OCI-LY1 (cell line): ENCODE measurements around the gene PRADC1.

Experiments
- H2AFZ ChIP-seq: fragments of 200-600 bp; sonication (generic), shearing (Covaris generic); 2 replicates; pipeline ENCODE4 v1.6.0; 2014; ENCODE audit warnings: antibody characterized with exemption, mild to moderate bottlenecking, low read length
- H3F3A ChIP-seq: fragments of 200-600 bp; sonication (generic), shearing (Covaris generic); 2 replicates; pipeline ENCODE4 v1.6.0; 2014; ENCODE audit warnings: mild to moderate bottlenecking, antibody characterized with exemption, low read length, moderate library complexity; ENCODE audit not compliant: insufficient read depth
- H3K27ac ChIP-seq: fragments of 200-600 bp; sonication (generic); 2 replicates; pipeline ENCODE4 v1.5.1; 2014; ENCODE audit warnings: low read length, mixed run types, mild to moderate bottlenecking, low read depth; ENCODE audit not compliant: poor library complexity, severe bottlenecking
- H3K27me3 ChIP-seq: fragments of 200-600 bp; sonication (generic); 2 replicates; pipeline ENCODE4 v1.6.0; 2014; ENCODE audit warnings: antibody characterized with exemption, mild to moderate bottlenecking, low read length, moderate library complexity; ENCODE audit not compliant: insufficient read depth
- H3K36me3 ChIP-seq: fragments of 200-600 bp; sonication (generic); 2 replicates; pipeline ENCODE4 v1.6.1; 2014; ENCODE audit warnings: mild to moderate bottlenecking, antibody characterized with exemption, low read length, moderate library complexity, mixed read lengths; ENCODE audit not compliant: insufficient read depth
- H3K4me1 ChIP-seq: fragments of 200-600 bp; sonication (generic); 2 replicates; pipeline ENCODE4 v1.5.1; 2014; ENCODE audit warnings: mild to moderate bottlenecking, low read length, moderate library complexity; ENCODE audit not compliant: insufficient read depth, severe bottlenecking
- H3K4me2 ChIP-seq: fragments of 200-600 bp; sonication (generic), shearing (Covaris generic); 2 replicates; pipeline ENCODE4 v1.6.1; 2014; ENCODE audit warnings: low read length
- H3K4me3 ChIP-seq: fragments of 200-600 bp; sonication (generic); 2 replicates; pipeline ENCODE4 v1.5.1; 2014; ENCODE audit warnings: low read length, low read depth, mild to moderate bottlenecking, mixed read lengths; ENCODE audit not compliant: poor library complexity, severe bottlenecking
- H3K79me2 ChIP-seq: fragments of 200-600 bp; shearing (Covaris generic); 2 replicates; pipeline ENCODE4 v1.6.1; 2016; ENCODE audit warnings: mixed run types, low read length, mixed read lengths; ENCODE audit not compliant: insufficient read depth
- H3K9ac ChIP-seq: fragments of 200-600 bp; sonication (generic), shearing (Covaris generic); 2 replicates; pipeline ENCODE4 v1.6.1; 2014; ENCODE audit warnings: mild to moderate bottlenecking, low read length, mixed read lengths
- H3K9me2 ChIP-seq: fragments of 200-600 bp; sonication (generic), shearing (Covaris generic); 2 replicates; pipeline ENCODE4 v1.6.1; 2014; ENCODE audit warnings: low read depth, mild to moderate bottlenecking, low read length, mixed read lengths
- H3K9me3 ChIP-seq: fragments of 200-600 bp; shearing (Covaris generic); 2 replicates; pipeline ENCODE4 v1.6.1; 2014; ENCODE audit warnings: low read length, mixed read lengths
- H4K20me1 ChIP-seq: fragments of 200-600 bp; sonication (generic), shearing (Covaris generic); 2 replicates; pipeline ENCODE4 v1.6.0; 2016; ENCODE audit warnings: mild to moderate bottlenecking, low read length; ENCODE audit not compliant: insufficient read depth
- EZH2 ChIP-seq: fragments of 200-600 bp; sonication (generic), shearing (Covaris generic); IDR thresholded peaks from 2 replicates; pipeline ENCODE4 v1.8.0; 2017; ENCODE audit warnings: borderline replicate concordance, mixed run types, mild to moderate bottlenecking, antibody characterized with exemption, low read length, moderate library complexity, mixed read lengths
- TF ChIP-seq, protein P1 (sequence below): fragments of 200-600 bp; sonication (generic), shearing (Covaris generic); IDR thresholded peaks from 2 replicates; pipeline ENCODE4 v1.5.1; 2017; ENCODE audit warnings: mild to moderate bottlenecking, antibody characterized with exemption, low read length, moderate library complexity, mixed read lengths

PRADC1 gene

DNA sequence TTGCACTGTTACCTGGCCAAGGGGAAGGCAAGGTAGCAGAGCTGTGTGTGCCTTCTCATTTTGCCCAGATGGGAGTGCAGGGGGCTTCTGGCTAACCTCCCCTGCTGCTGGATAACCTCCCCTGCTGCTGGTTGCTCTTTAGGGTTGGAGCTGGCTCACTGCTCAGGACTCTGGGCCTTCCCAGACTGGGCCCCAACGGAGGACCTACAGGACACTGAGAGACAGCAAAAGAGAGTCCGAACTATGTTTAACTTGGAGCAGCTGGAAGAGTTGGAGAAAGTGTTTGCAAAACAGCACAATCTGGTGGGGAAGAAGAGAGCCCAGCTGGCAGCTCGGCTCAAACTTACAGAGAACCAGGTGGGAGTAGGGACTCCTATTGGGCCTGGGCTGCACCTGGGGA, 24.8 kb downstream of the PRADC1 start:
- Histone ChIP-seq H3K9me2 (no peaks in the 10 kb centered on the region), H3F3A (no peaks in the 10 kb centered on the region), H3K9ac (no peak overlapping the region), H3K79me2 (no peaks in the 10 kb centered on the region), H3K36me3 (no peaks in the 10 kb centered on the region), H3K4me1 (peaks cover 7% of the 10 kb centered on the region), H3K9me3 (no peaks in the 10 kb centered on the region), H3K27ac (no peak overlapping the region), H3K27me3 (0 out of 2 replicates have a peak, but pooled peaks cover 2% of the 10 kb centered on the region), H3K4me3 (no peak overlapping the region), H2AFZ (no peak overlapping the region), H4K20me1 (no peaks in the 10 kb centered on the region), H3K4me2 (no peak overlapping the region)
- TF ChIP-seq EZH2, result no peak
- TF ChIP-seq, protein P1, sequence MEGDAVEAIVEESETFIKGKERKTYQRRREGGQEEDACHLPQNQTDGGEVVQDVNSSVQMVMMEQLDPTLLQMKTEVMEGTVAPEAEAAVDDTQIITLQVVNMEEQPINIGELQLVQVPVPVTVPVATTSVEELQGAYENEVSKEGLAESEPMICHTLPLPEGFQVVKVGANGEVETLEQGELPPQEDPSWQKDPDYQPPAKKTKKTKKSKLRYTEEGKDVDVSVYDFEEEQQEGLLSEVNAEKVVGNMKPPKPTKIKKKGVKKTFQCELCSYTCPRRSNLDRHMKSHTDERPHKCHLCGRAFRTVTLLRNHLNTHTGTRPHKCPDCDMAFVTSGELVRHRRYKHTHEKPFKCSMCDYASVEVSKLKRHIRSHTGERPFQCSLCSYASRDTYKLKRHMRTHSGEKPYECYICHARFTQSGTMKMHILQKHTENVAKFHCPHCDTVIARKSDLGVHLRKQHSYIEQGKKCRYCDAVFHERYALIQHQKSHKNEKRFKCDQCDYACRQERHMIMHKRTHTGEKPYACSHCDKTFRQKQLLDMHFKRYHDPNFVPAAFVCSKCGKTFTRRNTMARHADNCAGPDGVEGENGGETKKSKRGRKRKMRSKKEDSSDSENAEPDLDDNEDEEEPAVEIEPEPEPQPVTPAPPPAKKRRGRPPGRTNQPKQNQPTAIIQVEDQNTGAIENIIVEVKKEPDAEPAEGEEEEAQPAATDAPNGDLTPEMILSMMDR, result no peak

DNA sequence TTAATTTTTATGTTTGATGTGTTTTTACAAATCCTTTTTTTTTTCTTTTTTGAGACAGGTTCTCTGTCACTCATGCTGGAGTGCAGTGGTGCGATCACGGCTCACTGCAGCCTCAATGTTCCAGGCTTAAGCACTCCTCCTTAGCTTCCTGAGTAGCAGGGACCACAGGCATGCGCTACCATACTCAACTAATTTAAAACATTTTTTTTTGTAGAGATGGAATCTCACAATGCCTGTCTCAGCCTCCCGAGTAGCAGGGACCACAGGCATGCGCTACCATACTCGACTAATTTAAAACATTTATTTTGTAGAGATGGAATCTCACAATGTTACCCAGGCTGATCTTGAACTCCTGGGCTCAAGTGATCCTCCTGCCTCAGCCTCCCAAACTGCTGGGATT, 27.4 kb downstream of the PRADC1 start:
- no peaks in the 10 kb centered on the region for H3F3A ChIP-seq
- no peak overlapping the region for H3K9ac ChIP-seq
- H3K9me3 ChIP-seq, result no peaks in the 10 kb centered on the region
- no peaks in the 10 kb centered on the region for H3K36me3 ChIP-seq
- no peak overlapping the region for H3K4me3 ChIP-seq
- H2AFZ ChIP-seq, result no peak overlapping the region
- 0 out of 2 replicates have a peak, but pooled peaks cover 2% of the 10 kb centered on the region for H3K27me3 ChIP-seq
- H4K20me1 ChIP-seq, result no peaks in the 10 kb centered on the region
- H3K4me2 ChIP-seq, result no peak overlapping the region
- no peaks in the 10 kb centered on the region for H3K79me2 ChIP-seq
- H3K9me2 ChIP-seq, result no peaks in the 10 kb centered on the region
- H3K4me1 ChIP-seq, result no peaks in the 10 kb centered on the region
- no peak overlapping the region for H3K27ac ChIP-seq
- no peak for TF ChIP-seq EZH2
- TF ChIP-seq, protein P1, result no peak

DNA sequence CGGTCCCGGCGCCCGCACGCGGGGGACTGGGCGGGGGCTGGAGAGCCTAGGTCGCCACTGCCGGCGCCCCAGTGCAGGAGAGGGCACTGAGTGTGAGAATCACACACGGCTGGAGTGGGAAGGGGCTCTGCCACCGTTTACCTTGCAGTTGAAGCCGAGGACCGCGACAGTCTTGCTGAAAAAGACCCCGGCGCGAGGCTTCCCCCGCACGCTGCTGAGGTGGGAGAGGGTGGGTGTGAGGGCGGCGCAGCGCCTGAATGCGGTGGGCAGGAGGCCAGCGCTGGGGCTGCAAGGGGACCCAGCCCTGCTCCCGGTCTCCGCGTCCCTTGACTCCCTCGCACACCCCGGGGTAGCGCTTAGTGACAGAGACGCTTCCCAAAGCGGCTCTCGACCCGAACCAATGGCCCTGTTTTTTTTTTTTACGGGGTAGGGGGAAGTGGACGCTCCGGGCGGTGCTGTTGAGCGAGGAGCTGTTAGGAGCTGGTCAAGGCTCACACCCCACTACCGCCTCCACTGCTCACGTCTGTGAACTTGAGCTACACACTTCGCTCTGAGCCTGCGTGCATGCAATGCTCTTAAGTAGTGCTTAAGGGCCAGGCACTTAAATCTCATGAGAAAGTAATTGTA, 29.9 kb downstream of the PRADC1 start:
- Histone ChIP-seq H3K4me2 (no peak overlapping the region), H3K9me2 (no peaks in the 10 kb centered on the region), H3K27me3 (no peaks in the 10 kb centered on the region), H3K4me1 (no peaks in the 10 kb centered on the region), H2AFZ (no peak overlapping the region), H4K20me1 (no peaks in the 10 kb centered on the region), H3K79me2 (no peaks in the 10 kb centered on the region), H3K9me3 (no peaks in the 10 kb centered on the region), H3F3A (no peaks in the 10 kb centered on the region), H3K4me3 (no peak overlapping the region), H3K36me3 (no peaks in the 10 kb centered on the region), H3K9ac (no peak overlapping the region), H3K27ac (no peak overlapping the region)
- no peak for TF ChIP-seq EZH2
- TF ChIP-seq, protein P1, result no peak
